Epithelial cell of proximal tubule (primary cell): ENCODE measurements around the gene BPIFB4. TPM values are rescaled to one million over a fixed set of nuclear protein-coding genes. Genes with fewer than 3 reads are reported as not detected.

Experiments
- DNase-seq: peaks from one replicate; pipeline ENCODE4 v3.0.0-alpha.2; 2011; ENCODE audit warnings: low read depth
- H3K4me3 ChIP-seq: 2 replicates; pipeline ENCODE4 v1.5.1; 2011; ENCODE audit warnings: low read depth, mild to moderate bottlenecking, low read length
- CTCF ChIP-seq: conservative IDR thresholded peaks from 2 replicates; pipeline ENCODE4 v1.5.1; 2012; ENCODE audit warnings: low read depth, mild to moderate bottlenecking, low read length
- total RNA-seq: library from RNA; depleted of rRNA; stranded (reverse); fragments of >200 nt; gene quantifications from 2 replicates; pipeline ENCODE4 v1.2.3, GENCODE V29; 2015

BPIFB4 gene
- total RNA-seq, 1 donor from 2014 or later = not detected

- H3K4me3 ChIP-seq = no peak overlapping the region
- TF ChIP-seq CTCF = no peak
- no peak for DNase-seq
Measured at GRCh38 chr20:33160681-33161080, 81.2 kb downstream of the BPIFB4 start.

Other genes with a start within 250 kb of the BPIFB4 start
- not detected in 2 replicates for gene EFCAB8, start 220.7 kb upstream of the BPIFB4 start, total RNA-seq
- not detected in 2 replicates for gene SUN5, start 75.2 kb upstream of the BPIFB4 start, total RNA-seq
- not detected in 2 replicates for gene BPIFB2, start 71.9 kb upstream of the BPIFB4 start, total RNA-seq
- not detected in 2 replicates for gene BPIFB6, start 48.0 kb upstream of the BPIFB4 start, total RNA-seq
- not detected in 2 replicates for gene BPIFB3, start 25.7 kb upstream of the BPIFB4 start, total RNA-seq
- not detected in 2 replicates for gene BPIFA2, start 88.5 kb downstream of the BPIFB4 start, total RNA-seq
- not detected in 2 replicates for gene BPIFA3, start 137.7 kb downstream of the BPIFB4 start, total RNA-seq
- gene BPIFA1, start 156.4 kb downstream of the BPIFB4 start, total RNA-seq = not detected in 2 replicates
- not detected in 2 replicates for gene BPIFB1, start 203.6 kb downstream of the BPIFB4 start, total RNA-seq